ENCODE data around the gene XAGE3.

The XAGE3 gene

GRCh38 chrX:52839137-52839536, 28.7 kb downstream of the XAGE3 start:
- no peak for DNase-seq

- no peak for DNase-seq
These were observed 37.3 kb downstream of the XAGE3 start for GRCh38 chrX:52830551-52830950.

DNA sequence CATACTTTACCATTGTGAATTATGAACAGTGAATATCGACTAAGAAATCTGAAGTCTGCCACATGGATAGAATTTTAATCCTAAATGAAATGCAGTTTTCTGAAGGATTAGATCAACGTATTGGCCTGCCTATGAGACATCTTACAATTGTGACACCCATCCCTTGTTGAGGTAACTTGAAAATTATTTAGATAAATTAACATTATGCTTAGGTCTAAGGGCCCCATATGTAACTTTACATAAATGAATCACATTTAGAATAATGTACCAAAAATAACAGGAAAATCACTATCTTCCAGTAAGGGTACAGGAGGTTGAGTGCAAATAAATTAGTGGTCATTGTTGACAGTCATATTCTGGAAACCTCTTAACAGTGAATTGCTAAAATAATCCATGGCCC, 43.3 kb downstream of the XAGE3 start:
- no peak for DNase-seq

DNA sequence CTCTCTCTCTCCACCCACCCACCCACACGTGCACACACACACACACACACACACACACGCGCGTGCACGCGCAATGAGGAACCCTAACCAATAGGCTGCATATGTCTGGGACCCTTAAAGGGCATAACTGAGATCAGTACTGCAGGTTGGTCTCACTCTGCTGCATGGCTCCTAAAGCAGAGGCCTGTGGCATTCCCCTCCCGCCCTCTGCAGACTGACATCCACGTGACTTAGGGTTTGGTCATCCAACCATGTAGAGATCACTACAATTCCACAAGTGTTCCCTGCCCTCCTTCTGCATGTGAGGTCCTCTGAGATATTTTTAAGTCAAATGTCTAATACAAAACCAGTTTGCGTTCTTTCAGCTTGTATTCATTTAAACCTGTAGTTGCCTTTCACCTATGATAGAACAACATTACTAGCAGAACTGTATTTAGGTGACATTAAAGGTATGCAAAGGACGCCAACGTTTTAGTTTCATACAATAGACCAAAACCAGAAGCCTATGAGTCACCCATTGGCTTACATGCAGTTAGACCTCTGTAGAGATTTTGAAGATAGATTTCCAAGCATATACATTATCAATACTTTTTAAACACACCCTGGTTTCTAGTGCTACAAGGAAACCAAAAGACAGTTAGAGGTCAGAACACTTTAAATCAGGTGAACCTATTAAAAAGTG, 46.7 kb downstream of the XAGE3 start:
- no peak for DNase-seq

- no peak for DNase-seq
These were observed 48.1 kb downstream of the XAGE3 start for GRCh38 chrX:52819788-52820187.

Measured in EL (cell line).